SJSA1 (cell line): Measurements from ENCODE around the gene MRPL53. TPM values are rescaled to one million over a fixed set of nuclear protein-coding genes. Genes with fewer than 3 reads are reported as not detected.
A peak's percentile ranks its signal among the peaks of the same experiment; 100 is the strongest.
"Not testable (repeated sequence)": the region's sequence is repeated elsewhere in the genome, so short reads cannot be mapped to it uniquely, and the experiment has no call there.

Source experiments
- DNase-seq, 2 experiments: peaks; one replicate each; pipeline ENCODE4 v3.0.0-alpha.2; 2015 to 2020; ENCODE audit warnings: low spot score in 2 of 2, low read depth in 1 of 2
- H3K27ac ChIP-seq: fragments of 250-450 bp; sonication (Bioruptor Pico); 2 replicates; pipeline ENCODE4 v1.5.1; 2020; ENCODE audit warnings: mild to moderate bottlenecking, moderate library complexity
- H3K27me3 ChIP-seq: fragments of 250-450 bp; sonication (Bioruptor Pico); replicated peaks from 2 replicates; pipeline ENCODE4 v1.5.1; 2020; ENCODE audit warnings: mild to moderate bottlenecking, moderate library complexity
- H3K36me3 ChIP-seq: fragments of 250-450 bp; sonication (Bioruptor Pico); 2 replicates; pipeline ENCODE4 v1.5.1; 2020; ENCODE audit warnings: mild to moderate bottlenecking
- H3K4me1 ChIP-seq: fragments of 250-450 bp; sonication (Bioruptor Pico); replicated peaks from 2 replicates; pipeline ENCODE4 v1.6.1; 2021; ENCODE audit warnings: mild to moderate bottlenecking
- H3K4me3 ChIP-seq: fragments of 250-450 bp; sonication (Bioruptor Pico); 2 replicates; pipeline ENCODE4 v1.5.1; 2020; ENCODE audit warnings: mild to moderate bottlenecking
- H3K9me3 ChIP-seq: fragments of 250-450 bp; sonication (Bioruptor Pico); replicated peaks from 2 replicates; pipeline ENCODE4 v1.5.1; 2020; ENCODE audit warnings: mild to moderate bottlenecking
- total RNA-seq: library from RNA; depleted of rRNA; stranded (reverse); fragments of >200 nt; shearing (Covaris generic); gene quantifications from 2 replicates; pipeline ENCODE4 v1.2.3, GENCODE V29; 2014

The MRPL53 gene
- total RNA-seq, 1 experiment from 2014 or later, result 30.4 TPM

DNA sequence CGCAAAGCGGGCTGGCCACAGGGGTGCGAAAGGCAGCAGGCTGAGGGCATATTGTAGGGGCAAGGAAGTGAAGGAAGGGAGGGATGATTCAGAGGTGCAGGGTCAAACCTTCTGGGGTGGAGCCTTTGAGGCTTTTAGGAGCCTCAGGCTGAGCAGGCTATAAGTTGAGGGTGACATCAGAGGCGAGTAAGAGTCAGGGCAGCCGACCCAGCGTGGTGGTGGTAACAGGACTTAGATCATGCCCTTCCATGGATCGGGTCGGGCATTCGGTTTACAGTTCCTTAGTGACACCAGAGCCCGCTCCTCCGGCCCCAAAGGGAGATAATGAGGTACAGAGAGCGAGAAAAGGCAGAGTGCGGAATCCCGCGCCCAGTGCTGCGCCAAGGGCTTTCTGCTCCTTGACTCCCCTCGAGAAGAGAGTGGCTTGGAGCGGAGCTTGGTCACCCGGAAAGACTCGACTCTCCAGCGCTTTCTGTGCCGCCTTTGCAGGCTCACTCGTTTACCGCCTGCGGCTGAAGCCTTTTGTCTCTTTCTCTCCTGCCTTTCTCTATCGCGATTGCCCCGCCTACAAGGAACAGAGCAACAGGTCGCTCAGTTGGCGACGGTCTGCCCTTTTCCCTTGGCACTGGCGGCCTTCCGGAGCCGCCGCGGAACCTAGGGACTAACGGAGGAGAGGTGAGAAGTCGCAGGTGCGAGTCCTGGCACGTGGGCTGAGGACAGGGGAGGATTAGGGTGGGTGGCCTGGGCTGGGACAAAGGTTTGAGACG, 26.2 kb upstream of the MRPL53 start:
- H3K4me3 ChIP-seq, result no peak overlapping the region; the same call in 1 of the 2 replicates
- H3K27ac ChIP-seq, result no peak overlapping the region
- H3K4me1 ChIP-seq, result peaks cover 33% of the 10 kb centered on the region
- H3K36me3 ChIP-seq, result peaks cover 8% of the 10 kb centered on the region
- no peaks in the 10 kb centered on the region for H3K9me3 ChIP-seq
- peak in 1 of 2 experiments; percentile 29 for DNase-seq
- H3K27me3 ChIP-seq, result peaks cover 36% of the 10 kb centered on the region

GRCh38 chr2:74497777-74498499, 25.5 kb upstream of the MRPL53 start:
- H3K27ac ChIP-seq, result no peak overlapping the region
- no peak for DNase-seq
- peaks cover 12% of the 10 kb centered on the region for H3K36me3 ChIP-seq
- peaks cover 25% of the 10 kb centered on the region for H3K4me1 ChIP-seq
- H3K4me3 ChIP-seq, result no peak overlapping the region
- no peaks in the 10 kb centered on the region for H3K9me3 ChIP-seq
- H3K27me3 ChIP-seq, result peaks cover 36% of the 10 kb centered on the region

DNA sequence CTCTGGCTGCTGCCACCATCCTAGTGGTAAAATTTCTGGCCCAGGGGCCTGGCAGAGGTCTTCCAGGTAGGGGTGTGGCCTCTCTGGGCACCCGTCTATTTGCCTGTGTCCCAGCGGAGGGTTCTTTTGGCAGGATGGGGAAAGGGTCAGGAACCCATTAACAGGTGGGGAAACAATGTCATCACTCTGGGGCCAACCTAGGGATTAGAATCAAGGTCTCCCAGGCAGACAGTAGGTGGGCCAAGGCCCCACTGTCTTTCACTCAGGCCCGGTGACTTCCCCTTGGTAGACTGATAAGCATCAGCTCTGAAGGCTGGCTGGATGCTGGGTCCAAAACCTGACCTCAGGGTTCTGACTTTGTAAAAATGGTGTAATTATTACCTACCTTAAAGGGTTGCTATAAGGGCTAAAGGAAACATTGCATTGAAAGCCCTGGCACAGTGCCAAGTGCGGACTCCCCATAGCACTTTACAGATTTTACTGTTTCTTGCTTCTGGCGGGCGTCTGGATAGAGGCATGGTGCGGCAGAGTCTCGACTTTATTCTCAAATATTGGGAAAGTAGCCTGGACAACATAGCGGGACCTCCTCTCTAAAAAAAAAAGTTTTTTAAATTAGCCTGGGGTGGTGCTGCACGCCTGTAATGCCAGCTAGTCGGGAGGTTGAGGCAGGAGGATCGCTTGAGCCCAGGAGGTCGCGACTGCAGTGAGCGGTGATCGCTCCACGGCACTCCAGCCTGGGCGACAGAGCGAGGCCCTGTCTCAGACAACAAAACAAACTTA, 24.7 kb upstream of the MRPL53 start:
- Histone ChIP-seq H3K4me3 (no peak overlapping the region), H3K9me3 (no peaks in the 10 kb centered on the region), H3K4me1 (peaks cover 20% of the 10 kb centered on the region), H3K27me3 (peaks cover 36% of the 10 kb centered on the region), H3K36me3 (peaks cover 20% of the 10 kb centered on the region), H3K27ac (no peak overlapping the region)
- no peak for DNase-seq

DNA sequence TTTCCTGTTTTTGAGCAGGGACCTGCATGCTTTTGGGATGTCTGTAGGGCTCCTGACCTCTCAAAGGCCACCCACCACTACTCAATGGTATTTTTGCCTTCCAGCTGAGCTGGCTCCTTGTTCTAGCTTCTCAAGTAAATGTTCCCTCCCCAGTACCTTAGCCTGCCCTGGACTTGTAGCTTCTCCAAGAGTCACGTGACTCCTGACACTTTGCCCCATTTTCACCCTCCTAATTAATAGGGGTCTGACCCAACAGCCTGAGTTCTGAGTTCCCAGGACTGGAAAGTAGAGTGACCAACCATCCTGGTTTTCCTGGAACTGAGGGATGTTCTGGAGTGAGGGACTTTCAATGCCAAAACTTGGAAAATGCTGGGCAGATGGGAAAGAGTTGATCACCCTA, 23.0 kb upstream of the MRPL53 start:
- Histone ChIP-seq H3K4me1 (peaks cover 20% of the 10 kb centered on the region), H3K27ac (no peak overlapping the region), H3K36me3 (peaks cover 36% of the 10 kb centered on the region), H3K9me3 (no peaks in the 10 kb centered on the region), H3K4me3 (no peak overlapping the region), H3K27me3 (peaks cover 32% of the 10 kb centered on the region)
- DNase-seq, result no peak

DNA sequence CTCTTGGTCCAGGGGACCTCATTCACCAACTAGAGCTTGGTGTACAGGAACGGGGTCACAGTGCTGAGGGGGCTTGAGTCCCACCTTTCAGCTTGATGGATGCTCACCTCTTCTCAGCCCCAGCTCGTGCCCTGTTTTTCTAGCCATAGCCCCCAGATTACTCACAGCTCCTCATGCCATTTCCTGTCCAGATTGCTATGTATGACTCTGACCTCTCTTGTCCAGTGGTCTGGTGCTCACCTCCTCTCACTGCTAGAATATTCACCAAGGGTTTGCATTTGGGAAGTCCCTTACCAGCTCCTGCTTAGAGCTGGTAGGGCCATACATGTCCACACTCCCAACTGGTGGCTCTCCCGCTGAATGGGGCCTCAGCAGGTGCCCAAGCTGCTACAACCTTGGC, 21.1 kb upstream of the MRPL53 start:
- H3K4me3 ChIP-seq, result no peak overlapping the region
- peaks cover 8% of the 10 kb centered on the region for H3K4me1 ChIP-seq
- H3K27me3 ChIP-seq, result peaks cover 13% of the 10 kb centered on the region
- H3K36me3 ChIP-seq, result peaks cover 42% of the 10 kb centered on the region
- H3K9me3 ChIP-seq, result no peaks in the 10 kb centered on the region
- DNase-seq, result no peak
- H3K27ac ChIP-seq, result no peak overlapping the region

DNA sequence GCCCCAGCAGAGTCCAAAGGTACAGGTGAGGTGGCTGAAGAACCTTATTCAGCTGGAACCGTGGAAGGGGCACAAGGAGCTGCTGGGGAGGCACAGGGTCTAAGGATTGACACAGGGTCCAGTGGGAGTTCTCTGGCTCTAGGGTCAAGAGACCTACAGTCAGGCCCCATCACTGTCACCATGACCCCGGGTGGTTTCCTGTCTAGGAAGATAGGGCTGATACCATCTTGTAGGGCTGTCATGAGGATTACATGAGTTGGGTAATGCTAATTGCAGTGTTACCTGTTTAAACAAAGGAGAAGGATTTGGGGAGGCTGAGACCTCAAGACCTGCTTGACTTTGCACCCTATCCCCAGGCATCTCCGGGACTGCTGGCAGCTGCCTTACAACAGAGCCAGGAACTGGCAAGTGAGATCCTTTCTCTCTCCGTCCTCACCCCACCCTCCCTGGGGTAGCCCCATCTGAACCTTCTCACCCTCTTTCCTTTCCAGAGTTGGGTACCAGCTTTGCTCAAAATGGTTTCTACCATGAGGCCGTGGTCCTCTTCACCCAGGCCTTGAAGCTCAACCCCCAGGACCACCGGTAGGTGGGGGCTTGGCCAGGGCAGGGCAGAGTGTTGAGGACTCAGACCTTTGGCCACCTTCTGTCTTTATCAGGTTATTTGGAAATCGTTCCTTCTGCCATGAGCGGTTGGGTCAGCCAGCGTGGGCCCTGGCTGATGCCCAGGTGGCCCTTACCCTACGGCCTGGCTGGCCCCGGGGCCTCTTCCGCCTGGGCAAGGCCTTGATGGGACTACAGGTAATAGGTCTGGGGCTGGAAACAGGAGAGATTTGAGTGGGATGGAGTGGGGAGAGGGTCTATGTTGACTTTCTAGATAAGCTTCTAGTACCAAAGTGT, 19.4 kb upstream of the MRPL53 start:
- no peaks in the 10 kb centered on the region for H3K27me3 ChIP-seq
- no peaks in the 10 kb centered on the region for H3K4me1 ChIP-seq
- no peak for DNase-seq
- H3K9me3 ChIP-seq, result no peaks in the 10 kb centered on the region
- no peak overlapping the region for H3K27ac ChIP-seq
- peaks cover 52% of the 10 kb centered on the region for H3K36me3 ChIP-seq
- no peak overlapping the region for H3K4me3 ChIP-seq

DNA sequence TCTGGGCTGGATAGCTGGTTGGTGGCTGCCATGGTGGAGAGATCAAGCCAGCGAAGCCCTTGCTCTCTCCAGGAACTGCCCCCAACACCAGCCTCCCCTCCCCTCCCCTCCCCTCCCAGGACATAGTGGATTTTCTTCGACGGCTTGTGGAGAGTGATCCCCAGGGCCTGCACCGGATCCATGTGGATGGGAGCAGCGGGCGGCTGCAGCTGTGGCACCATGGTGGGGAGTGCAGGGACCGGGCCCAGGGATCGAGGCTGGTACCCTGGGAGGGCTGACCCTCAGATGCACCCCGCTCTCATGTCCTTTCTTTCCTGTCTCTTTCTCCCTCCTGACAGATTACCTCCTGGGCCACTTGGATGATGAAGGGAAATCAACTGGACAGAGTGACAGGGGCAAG, 17.4 kb upstream of the MRPL53 start:
- Histone ChIP-seq H3K27ac (no peak overlapping the region), H3K9me3 (no peaks in the 10 kb centered on the region), H3K36me3 (peaks cover 63% of the 10 kb centered on the region), H3K4me3 (no peak overlapping the region), H3K27me3 (no peaks in the 10 kb centered on the region), H3K4me1 (no peaks in the 10 kb centered on the region)
- no peak for DNase-seq

DNA sequence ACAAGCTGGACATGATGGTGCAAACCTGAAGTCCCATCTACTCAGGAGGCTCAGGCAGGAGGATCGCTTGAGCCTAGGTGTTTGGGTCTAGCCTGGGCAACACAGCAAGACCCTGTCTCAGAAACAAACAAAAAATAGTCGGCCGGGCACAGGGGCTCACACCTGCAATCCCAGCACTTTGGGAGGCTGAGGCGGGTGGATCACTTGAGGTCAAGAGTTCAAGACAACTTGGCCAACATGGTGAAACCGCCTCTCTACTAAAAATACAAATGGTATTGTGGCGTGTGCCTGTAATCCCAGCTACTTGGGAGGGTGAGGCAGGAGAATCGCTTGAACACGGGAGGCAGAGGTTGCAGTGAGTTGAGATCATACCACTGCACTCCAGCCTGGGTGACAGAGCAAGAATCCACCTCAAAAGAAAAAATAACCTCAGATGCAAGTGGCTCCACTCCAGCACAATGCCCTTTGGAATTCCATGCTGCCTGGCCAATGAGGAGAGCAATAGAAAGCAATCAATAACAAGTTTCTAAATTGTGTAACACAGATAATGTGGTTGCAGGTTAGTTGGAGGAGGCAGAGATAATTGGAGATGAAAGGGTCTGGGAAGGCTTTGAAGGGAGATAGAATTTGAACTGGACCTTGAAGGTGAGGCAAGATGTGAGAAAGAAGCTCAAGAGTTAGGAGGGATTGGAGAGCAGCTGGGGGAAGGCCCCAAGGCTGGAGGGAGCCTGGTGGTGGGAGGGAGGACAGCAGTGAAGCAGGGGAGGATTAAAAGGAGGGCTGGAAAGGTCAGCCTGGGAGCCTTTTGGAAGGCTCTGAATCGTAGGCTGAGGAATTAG, 16.4 kb upstream of the MRPL53 start:
- Histone ChIP-seq H3K27ac (no peak overlapping the region), H3K27me3 (no peaks in the 10 kb centered on the region), H3K4me1 (no peaks in the 10 kb centered on the region), H3K4me3 (no peak overlapping the region), H3K36me3 (peaks cover 57% of the 10 kb centered on the region), H3K9me3 (no peaks in the 10 kb centered on the region)
- no peak for DNase-seq

GRCh38 chr2:74486141-74486540, 13.7 kb upstream of the MRPL53 start:
- Histone ChIP-seq H3K27ac (no peak overlapping the region), H3K4me3 (no peak overlapping the region), H3K36me3 (peaks cover 49% of the 10 kb centered on the region), H3K9me3 (0 out of 2 replicates have a peak, but pooled peaks cover 4% of the 10 kb centered on the region), H3K27me3 (no peaks in the 10 kb centered on the region), H3K4me1 (peaks cover 15% of the 10 kb centered on the region)
- no peak for DNase-seq

DNA sequence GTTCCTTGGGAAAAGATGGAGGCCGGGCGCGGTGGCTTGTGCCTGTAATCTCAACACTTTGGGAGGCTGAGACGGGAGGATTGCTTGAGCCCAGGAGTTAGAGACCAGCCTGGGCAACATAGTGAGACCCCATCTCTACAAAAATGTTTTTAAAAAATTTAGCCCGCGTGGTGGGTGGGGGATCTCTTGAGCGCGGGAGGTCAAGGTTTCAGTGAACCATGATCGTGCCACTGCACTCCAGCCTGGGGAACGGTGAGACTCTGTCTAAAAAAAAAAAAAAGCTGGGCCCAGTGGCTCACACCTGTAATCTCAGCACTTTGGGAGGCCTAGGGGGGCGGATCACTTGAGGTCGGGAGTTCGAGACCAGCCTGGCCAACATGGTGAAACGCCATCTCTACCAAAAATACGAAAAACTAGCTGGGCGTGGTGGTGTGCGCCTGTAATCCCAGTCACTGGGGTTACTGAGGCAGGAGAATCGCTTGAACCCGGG, 11.2 kb upstream of the MRPL53 start:
- H3K27ac ChIP-seq, DNase-seq: not testable (repeated sequence)

GRCh38 chr2:74482801-74483674, 10.6 kb upstream of the MRPL53 start, which contains the start of the genes CCDC142 and TTC31:
CCDC142 (minus strand) TSS chr2:74482998; CDS start chr2:74482837, 161 bp downstream.
TTC31 (plus strand) TSS chr2:74483081; CDS start chr2:74483096, 15 bp downstream.
- Histone ChIP-seq H3K27me3 (no peaks in the 10 kb centered on the region), H3K9me3 (0 out of 2 replicates have a peak, but pooled peaks cover 4% of the 10 kb centered on the region), H3K4me1 (peaks cover 16% of the 10 kb centered on the region), H3K36me3 (peaks cover 45% of the 10 kb centered on the region), H3K27ac (peak within 1 kb of the TSS; percentile 70), H3K4me3 (peak within 1 kb of the TSS; percentile 76)
- DNase-seq, result peak; percentile 96 to 99

More for the DNA sequence above, 11.2 kb upstream of the MRPL53 start:
- H3K4me3 ChIP-seq, result peak overlapping the region; percentile 76
- peaks cover 16% of the 10 kb centered on the region for H3K4me1 ChIP-seq
- H3K36me3 ChIP-seq, result peaks cover 51% of the 10 kb centered on the region
- H3K9me3 ChIP-seq, H3K27me3 ChIP-seq: not testable (repeated sequence)
